Suppressor macrophage treated with lipopolysaccharide for 1 hour (primary cell): ENCODE data around the gene USP51.
"Not testable (repeated sequence)": the region's sequence is repeated elsewhere in the genome, so short reads cannot be mapped to it uniquely, and the experiment has no call there.

Experiments used
- DNase-seq, 3 donors: peaks; one replicate each; pipeline ENCODE4 v3.0.0-alpha.2; 2020 to 2022

USP51 gene

DNA sequence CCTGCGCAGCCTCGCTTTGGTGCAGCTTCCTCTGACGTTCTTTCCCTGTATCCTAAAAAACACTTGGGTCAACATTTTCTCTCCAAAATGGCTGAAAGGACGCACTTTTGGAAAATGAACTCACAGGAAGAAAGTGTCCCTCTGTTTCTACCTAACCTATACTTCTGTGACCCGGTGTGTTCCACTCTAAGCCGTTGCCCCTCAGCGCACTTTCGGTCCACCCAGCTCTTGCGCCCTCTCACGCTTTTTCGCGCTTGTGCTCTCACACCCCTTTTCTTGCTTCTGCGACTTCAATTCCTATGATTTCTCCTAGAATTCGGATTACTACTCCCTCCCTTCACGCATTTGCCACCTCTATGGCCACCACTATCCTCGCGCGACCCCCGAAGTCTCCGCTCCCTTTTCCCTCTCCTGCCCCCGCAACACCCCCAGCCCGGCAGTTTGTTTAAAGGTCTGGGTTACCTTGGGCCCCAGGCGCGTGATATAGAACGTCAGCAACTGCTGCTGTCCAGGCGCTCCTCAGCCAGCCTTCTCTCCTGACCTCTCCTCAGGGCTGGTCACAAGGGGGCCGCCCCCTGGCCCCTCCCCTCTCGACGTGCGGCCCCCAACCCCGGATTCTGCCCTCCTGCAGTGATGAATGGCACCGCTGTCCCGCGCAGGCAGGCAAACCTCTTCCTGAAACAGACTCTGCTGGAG lies at the start of gene USP51:
USP51 (minus strand) TSS at position 535 of the 696 bp plus-strand sequence. CDS start 909 bp downstream, outside the sequence.
- peak in 1 of 3 donors; percentile 65 for DNase-seq

DNA sequence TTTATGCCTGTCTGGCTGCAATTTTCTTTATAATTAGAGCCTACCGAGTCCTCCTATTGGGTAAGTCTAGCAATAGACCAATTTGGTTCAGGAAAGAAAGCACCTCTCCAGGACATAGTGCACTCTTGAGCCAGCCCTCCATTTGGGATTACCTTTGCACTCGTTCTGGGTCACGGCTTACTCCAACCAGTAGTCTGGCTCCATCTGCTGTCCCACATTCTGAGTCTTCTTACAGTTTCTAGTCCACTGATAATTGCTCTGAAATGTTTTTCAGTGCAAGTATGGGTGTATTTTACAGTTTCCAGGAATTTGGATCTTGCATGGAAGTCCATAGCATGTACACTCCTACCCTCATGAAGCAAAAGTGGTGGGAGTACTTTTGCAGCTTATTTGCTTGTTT lies 34.8 kb upstream of the USP51 start:
- DNase-seq = no peak

DNA sequence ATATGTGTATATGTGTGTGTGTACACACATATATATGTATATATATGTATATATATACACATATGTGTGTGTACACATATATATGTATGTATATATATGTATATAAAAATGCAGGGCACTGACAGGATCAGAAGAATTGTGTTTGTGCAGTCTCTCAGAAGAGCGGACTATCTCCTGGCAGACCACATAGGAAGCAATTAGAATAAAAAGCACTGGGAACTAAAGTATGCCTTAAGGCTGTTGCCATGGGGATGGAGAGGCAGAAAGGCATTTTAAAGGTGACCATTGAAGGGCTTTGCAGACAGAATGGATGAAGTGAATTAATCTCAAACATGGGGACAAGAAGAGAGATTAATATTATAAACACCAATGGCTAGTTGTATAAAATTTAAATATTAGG lies 33.7 kb upstream of the USP51 start:
- no peak for DNase-seq

DNA sequence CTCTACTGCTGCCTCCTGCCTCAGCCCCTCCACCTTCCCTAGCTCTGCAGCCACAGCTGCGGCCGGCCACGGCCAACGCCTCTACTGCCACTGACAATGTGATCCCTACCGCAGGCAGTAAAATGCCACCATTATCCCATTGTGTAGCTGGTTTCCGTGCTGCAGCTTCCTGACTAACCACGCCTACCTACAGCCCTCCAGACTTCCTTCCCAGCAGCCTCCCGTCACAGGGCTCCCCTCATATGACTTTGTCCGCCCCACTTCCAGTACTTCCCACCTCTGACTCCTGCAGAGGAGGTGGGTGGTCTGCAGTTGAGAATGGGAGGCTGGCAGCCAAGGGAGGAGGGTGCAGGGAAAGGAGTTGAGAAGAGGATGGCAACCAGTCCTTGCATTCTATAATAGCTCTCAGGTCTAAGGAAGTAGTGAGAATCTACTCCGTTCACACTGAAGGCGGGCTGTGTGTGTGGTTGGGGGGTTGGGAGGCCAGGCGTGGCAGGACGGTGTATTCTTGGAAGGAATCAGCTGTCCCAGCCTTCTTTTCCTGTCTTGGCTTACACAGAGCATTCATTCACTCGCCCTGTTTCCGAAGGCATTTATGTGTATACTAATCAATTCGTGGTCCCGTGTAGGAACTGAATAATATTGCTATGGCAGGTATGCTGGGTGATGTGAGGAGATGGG lies 33.1 kb upstream of the USP51 start:
- no peak for DNase-seq

DNA sequence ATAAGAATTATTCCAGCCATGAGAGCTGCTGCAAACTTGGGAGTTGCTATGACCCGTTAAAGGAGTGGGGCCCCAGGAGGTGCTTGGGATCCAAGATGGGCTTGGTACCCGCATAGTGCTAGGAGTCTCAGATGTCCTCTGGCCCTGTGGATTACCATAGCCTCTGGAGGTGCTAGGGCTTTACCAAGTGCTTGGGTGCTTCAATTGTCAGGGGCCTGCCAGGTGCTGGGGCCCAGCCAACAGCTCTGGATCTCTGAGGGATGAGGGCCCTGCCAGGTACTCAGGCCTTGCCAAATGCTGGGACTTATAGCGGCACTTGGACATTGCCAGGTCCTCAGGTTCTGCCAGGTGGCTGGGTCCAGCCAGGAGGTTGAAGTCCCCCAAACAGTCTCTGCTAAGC lies 32.0 kb upstream of the USP51 start:
- no peak for DNase-seq

DNA sequence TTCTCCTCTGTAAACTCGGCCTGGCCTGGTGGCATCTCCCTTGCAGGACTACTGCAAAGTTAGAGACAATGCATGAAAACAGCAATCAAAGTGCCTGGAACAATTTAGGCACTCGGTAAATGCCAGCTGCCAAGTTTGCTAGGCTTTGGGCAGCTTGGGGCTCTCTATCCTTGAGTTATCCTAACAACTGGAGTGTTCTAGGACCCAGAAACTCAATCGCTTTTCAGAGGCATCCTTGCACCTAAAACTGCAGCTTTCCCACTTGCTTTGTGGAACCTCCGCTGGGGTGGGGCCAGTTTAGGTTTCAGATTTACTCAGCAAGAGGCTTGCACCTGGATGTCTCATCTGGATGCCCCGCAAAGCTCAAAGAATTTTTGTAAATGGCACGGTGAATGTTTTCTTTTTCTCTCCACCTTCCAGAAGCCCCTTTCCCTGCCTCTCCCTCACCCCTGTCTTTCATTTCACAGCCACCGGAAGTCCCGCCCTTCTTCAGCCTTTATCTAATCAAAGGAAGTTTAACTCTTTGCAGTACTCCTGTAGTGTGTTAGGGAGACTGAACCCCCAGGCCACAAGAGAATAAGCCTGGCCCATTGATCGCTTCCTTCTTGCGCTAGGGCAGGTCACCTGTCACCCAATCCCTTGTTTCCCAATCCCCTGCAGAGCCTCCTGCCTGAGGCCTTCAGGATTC lies 27.3 kb upstream of the USP51 start:
- not testable (repeated sequence) for DNase-seq

DNA sequence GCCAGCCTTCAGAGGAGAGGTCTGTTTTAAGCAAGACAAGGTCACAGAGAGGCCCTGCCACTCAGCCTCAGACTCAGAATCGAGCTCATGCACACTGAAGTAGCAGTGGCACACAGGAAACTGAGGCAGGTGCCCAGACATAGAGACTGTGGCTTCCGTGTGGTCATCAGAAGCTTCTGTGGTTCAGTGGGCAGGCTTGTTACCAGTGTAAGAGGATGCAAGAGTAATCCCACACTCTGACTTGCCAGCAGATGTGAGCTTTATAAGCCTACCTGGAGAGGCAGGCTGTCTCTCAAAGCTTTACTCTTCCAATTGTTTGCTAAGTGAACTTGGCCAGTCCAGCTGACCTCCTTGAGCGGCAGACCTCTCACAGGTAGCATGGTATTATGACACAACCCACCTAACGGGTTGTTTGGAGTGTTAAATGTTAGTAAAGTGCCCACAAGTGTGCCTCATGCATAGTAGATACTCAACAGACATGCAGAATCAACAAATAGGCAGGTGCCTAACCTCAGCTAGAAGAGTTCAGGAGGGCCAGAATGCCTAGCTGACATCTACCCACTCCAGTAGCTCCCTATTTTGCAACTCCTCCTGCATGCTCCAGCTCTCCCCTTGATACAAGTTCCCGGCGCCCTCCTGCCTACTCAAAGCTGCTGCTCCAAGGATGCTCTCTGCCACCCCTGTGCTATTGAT lies 23.5 kb upstream of the USP51 start:
- not testable (repeated sequence) for DNase-seq

DNA sequence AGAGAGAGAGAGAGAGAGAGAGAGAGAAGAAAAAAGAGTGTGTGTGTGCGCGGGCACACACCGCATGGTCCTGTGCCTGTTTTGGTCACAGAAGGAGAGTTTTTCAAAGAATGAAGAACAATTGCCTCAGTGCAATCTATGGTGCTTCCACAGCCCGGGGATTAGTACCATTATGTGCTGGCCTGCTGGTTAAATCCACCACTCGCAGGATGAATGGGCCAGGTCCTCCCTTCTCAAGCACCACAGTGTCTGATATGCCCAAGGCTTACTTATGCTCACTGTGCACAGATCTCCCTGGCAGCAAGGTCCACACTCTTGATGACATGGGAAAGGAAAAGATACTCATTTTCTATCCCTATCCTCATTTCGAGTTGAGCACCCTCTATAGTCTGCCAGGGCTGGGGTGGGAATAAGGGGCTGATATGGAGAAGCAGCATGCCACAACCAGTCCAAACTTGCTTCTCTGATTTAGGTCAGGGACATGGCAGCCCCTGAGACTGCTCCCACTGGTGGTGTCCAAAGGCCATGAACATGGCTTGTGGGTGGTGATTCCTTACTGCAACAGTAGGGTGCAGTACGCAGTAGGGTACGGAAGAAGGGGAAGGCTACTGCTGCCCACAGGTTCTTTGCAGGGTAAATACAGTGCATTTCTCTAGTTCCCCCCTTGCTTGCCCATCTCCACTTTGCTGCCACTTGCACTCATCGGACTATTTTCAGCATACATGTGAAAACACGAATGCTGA lies 18.9 kb upstream of the USP51 start:
- DNase-seq = not testable (repeated sequence)

DNA sequence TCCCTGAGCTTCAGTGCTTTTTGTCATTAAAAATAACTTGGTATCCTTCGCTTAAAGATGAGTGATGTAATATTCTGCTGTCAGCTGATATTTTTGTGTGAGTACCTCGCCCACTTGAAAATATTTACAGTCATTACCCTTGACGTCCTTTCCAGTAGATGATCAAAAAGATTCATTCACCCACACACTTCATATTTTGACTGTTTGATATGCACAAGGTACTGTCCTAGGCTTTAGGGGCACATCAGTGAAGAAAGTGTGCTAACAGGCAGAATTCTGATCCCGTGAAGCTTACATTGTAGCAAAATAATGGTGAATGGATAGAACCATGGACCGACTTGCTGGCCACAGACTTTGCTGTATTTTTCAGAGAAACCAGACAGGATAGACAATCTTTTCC lies 18.1 kb upstream of the USP51 start:
- DNase-seq = not testable (repeated sequence)

DNA sequence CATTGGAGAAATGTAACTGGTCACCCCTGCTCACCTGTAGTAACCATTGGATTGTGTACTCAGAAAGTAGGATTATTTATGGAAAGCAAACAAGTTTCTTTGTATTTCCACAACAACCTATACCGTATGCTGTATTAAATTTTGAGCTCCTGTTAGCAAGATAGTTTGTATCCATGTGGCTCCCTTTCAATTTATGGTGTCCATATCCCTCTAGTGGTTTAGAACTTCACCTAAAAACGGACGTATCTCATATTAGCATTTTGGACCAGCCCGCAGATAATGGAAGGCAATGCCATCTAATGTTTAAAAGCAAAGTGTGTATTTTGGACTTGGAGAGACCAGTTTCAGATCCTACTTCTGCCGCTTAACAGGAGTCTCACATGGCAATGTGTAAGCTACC lies 17.4 kb upstream of the USP51 start:
- DNase-seq = not testable (repeated sequence)

DNA sequence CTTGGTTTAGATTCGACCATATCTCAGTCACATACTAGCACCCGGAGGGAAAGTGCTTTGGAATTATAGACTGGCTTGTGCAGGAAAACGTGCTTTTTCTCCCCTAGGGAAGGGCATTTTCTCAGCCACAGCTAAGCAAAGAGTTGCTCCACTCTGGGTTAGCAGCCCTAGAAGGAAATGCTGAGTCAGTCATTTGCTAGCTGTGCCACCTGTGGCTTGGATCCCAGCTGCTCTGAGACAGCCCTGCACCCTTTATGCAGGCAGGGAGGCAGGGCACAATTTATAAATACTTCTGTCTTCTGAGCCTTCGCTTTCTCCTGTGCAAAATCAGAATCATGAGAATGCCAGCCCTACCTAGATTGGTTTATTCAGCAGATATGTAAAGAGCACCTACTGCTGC lies 1.3 kb upstream of the USP51 start:
- DNase-seq = no peak

DNA sequence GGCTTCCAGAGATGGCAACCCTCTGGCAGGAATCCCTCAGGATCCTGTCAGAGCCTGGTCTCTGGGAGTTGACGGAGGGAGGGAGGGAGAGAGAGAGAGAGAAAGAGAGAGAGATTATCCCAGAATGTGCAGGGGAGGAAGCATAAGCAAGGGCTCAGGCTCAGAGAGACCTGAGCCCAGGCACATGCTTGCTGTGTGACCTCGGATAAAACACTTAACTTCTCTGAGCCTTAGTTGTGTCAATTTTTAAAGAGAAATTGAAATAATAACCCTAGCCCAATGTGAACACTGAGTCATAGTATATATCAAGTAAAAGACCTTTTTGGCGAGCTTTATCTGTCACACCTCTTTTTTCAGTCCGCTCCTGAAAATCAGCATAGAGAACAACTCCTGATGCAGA lies 473 bp upstream of the USP51 start:
- no peak for DNase-seq

DNA sequence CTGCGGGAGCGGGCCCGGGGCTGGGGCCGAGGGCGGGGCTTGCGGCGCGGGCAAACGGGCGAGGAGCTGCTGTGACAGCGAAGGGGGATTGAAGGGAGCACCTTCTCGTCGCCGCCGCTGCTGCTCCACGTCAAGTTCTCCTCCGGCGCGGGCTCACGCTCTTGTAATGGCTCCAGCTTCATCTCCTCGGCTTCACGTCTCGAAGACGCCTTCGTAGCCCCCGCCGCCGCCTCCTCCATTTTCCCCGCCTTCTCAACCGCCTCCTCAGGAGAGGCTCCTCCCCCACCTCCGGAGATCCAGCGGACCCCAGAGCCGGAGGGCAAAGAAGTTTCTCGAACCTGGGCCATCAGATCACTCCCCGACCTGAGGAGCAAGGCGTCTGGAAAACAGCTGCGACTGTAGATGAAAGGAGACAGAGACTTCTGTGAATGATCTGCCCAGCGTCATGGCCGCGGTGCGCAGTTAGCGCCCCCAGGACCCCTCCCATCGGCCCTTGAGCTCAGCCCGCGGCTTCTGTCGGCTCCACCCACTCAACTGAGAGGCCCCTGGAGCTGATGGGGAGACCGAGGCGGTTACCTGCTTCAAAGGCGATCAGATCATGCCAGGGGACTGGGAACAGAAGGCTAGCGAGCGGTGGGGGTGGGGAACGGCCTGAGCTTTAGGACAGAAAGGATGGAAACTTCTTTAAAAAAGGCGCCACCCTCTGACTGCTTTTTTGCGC lies 895 bp downstream of the USP51 start:
- DNase-seq = peak; percentile 22 to 66 (median 50)

DNA sequence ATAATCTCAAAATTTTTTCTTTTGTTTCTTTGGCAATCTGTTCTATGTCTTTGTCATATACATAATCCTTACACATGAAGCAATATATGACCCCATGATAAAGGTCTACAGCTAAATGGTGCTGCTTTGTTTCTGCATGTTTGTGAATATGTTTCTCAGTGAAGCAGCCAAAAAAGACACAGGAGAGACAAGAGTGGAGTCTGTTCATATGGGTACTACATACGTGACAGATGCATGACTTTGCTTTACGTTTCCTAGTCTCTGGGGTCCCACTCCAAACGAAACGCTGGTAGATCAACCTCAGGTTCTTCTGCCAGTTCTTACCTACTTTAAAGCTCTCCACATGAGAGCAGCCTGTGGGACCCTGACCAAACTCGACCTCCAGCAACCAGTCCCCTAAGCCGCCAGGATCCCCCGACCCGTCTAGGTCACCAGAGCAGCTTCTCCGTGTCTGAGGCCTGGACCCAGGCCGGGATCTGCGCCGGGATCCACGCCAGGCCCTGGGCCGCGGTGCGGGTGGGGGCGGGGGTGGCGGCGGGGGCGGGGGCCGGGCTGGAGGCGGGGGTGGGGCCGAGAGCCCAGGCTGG lies 1.5 kb downstream of the USP51 start:
- DNase-seq = no peak

DNA sequence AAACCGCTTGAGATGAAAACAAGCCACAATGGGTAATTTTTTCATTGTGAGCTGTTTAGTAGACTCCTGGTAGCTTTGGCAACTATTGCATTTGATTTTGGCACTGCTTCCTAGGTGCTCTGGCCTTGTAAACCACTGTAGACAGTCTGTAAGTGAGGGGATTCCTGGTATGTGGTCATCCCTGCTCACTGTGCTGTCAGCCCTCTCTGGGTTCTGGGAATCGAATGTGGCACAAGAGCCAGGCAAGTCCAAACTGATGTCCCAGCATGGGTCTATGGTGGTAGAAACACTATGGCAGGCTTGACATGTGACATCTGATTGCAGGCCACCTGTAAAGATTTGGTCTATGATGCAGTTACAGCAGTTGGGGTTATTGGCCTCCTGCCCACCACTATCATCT lies 2.5 kb downstream of the USP51 start:
- no peak for DNase-seq

DNA sequence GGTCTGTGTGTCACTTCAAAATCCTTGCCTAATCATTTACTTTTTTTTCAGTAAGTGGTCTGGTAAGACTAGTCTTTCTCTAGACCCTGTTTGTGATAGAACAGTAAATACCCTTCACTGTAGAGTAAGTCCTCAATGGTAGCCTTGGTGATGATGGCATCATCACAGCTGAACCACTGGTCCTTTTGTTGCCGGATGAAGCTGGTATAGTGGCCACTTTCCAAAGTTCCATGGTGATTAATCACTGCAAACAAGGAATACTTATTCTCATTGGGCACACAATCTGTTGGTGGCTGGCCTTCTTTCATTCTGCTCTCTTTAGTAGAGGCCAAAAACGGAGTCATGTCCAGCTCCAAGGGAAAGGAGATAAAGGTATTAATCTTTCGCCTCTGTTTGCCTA lies 2.9 kb downstream of the USP51 start:
- DNase-seq = no peak

DNA sequence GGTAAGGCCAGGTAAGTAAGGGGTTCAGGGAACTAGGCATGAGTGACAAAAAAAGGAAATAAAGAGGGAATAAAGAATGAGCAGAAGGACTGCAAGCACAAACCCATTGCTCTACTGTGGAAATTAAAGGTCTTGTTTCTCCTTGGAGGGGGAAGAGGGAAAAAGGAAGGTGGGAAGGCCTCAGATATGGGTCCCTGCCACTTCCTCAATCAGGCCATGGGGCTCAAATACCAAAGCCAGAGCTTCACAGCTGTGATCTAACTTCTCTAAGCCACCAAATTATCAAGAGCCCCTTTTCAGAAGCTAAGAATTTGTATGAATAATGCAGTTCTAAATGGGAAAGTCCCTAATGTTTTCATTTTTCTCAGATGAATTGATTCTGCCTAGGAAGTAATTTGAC lies 4.7 kb downstream of the USP51 start:
- peak; percentile 5 to 28 (median 16) for DNase-seq

DNA sequence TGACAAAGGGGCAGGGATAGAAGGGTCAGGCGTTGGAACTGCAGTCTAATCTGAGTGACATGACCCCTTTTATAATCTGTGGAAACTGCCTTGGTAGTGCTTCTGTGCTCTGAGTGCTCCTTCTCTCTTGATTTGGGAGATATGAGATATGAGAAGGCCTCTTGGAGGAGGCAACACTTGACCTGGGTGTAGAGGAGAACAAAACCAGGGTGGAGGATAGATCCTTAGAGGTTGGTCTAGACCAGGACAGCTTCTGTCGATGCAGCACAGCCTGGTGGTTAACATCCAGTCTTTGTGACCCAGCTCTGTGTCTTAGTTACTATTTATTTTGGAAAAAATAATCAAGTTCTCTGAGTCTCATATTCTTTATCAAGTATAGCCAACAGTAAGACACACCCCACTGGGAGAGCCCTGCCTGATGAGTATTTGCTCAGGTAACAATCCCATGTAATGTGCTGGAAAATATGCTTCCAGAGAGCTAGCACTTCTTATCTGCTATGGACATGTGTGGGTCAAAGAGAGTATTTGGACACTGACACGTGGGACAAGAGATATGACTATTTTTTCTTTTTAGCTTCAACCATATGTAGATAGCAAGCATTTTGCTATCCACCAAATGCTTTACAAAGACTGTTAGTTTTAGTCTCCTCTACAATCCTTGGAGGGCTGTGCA lies 9.1 kb downstream of the USP51 start:
- DNase-seq = no peak

DNA sequence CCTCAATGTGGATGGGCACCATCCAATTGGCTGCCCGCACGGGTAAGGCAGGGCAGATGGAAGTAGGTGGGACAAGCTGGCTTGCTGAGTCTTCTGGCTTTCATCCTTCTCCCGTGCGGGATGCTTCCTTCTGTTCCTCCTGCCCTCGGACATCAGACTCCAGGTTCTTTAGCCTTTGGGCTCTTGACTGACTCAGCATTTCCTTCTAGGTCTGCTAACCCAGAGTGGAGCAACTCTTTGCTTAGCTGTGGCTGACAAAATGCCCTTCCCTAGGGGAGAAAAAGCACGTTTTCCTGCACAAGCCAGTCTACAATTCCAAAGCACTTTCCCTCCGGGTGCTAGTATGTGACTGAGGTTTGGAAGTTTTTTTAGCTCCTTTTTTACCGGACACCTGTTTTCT lies 9.7 kb downstream of the USP51 start:
- not testable (repeated sequence) for DNase-seq

DNA sequence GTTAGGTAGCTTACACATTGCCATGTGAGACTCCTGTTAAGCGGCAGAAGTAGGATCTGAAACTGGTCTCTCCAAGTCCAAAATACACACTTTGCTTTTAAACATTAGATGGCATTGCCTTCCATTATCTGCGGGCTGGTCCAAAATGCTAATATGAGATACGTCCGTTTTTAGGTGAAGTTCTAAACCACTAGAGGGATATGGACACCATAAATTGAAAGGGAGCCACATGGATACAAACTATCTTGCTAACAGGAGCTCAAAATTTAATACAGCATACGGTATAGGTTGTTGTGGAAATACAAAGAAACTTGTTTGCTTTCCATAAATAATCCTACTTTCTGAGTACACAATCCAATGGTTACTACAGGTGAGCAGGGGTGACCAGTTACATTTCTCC lies 23.9 kb downstream of the USP51 start:
- not testable (repeated sequence) for DNase-seq

DNA sequence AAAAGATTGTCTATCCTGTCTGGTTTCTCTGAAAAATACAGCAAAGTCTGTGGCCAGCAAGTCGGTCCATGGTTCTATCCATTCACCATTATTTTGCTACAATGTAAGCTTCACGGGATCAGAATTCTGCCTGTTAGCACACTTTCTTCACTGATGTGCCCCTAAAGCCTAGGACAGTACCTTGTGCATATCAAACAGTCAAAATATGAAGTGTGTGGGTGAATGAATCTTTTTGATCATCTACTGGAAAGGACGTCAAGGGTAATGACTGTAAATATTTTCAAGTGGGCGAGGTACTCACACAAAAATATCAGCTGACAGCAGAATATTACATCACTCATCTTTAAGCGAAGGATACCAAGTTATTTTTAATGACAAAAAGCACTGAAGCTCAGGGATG lies 24.5 kb downstream of the USP51 start:
- not testable (repeated sequence) for DNase-seq
